Measurements from ENCODE around the gene PRKG1. TPM values are rescaled to one million over a fixed set of nuclear protein-coding genes. Genes with fewer than 3 reads are reported as not detected.
A peak's percentile ranks its signal among the peaks of the same experiment; 100 is the strongest.

PRKG1 gene
- total and polyA plus RNA-seq, 2 of the 8 experiments (the other 6 are each of a cell fraction or from before 2014, with no cell fraction given), result 4.2 to 15.2 TPM

DNA sequence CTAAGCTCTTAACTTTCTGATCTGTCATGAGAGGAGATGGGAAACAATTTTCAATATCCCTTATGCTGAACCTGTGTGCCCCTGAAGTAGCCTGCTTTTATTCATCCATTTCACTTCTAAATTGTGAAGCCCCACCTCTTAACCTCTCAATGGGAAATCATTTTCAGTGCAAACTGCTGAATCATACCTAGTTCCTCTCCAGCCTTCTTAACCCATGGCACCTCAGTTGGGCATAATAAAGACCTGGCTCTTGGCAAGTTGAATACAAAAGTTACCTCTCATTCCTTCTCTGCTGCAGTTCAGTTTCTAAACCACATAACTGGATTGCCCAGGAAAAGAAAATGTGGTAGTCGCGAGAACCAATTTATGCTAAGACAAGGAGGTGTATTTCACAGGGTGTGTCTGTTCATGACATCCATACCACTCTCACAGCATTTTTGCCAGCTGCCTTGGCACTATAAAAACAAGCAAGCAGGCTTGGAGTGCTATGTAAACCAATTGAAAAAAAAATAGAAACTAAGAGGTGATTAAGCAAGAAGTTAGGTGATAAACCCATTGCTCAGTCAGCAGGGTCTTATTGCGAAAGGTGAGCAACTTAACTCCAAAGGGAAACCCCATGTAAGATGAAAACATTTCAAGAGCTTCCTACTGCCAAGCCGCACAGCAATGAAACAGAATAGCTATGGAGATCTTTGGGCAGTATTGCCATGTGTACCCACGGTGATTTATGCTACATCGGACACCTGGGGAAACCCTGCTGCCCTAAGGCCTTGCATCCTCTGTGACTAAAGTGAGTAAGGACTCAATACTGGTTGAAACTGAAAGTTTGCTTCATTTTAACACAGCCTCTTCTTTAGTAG lies 1182.8 kb downstream of the PRKG1 start:
- H3K27me3 ChIP-seq (replicated peaks in 1 of 4; ENCODE audit: control insufficient read depth in 3 of 4, extremely low read depth in 1 of 4, insufficient read depth in 3 of 4, low read length in 3 of 4), result no peaks in the 10 kb centered on the region
- H2AFZ ChIP-seq (ENCODE audit: low read length), result no peak overlapping the region
- no peak overlapping the region for H4K91ac ChIP-seq (replicated peaks; ENCODE audit: insufficient read length, low read length)
- H4K20me1 ChIP-seq (replicated peaks in 1 of 2; ENCODE audit: control insufficient read depth in 1 of 2, insufficient read depth in 2 of 2, low read length in 2 of 2), result no peaks in the 10 kb centered on the region
- H3K27ac ChIP-seq (ENCODE audit: low read depth, low read length), result no peak overlapping the region
- no peaks in the 10 kb centered on the region for H3K79me1 ChIP-seq (ENCODE audit: low read depth, low read length)
- no peaks in the 10 kb centered on the region for H3K9me3 ChIP-seq (ENCODE audit: insufficient read depth in 2 of 2, low read depth in 1 of 2, low read length in 1 of 2)
- CTCF ChIA-PET (ENCODE audit: partially characterized antibody), result interaction anchor here (1.3 kb wide), 1 partner anchor 12 kb away, joined by 3 read pairs; no protein-coding TSS in a partner anchor
- no peak overlapping the region for H2BK20ac ChIP-seq (ENCODE audit: low read length)
- no peak overlapping the region for H3K4ac ChIP-seq (replicated peaks; ENCODE audit: insufficient read length, low read depth, low read length)
- no peak overlapping the region for H2BK120ac ChIP-seq (replicated peaks; ENCODE audit: low read depth, low read length)
- H3K79me2 ChIP-seq (ENCODE audit: control insufficient read depth in 1 of 2, insufficient read depth in 2 of 2, low read length in 2 of 2), result no peaks in the 10 kb centered on the region
- H3K18ac ChIP-seq (ENCODE audit: extremely low read depth, low read length), result no peak overlapping the region
- no peaks in the 10 kb centered on the region for H3K23me2 ChIP-seq (ENCODE audit: low read depth, low read length)
- H2BK5ac ChIP-seq (ENCODE audit: low read depth, low read length), result no peak overlapping the region
- H3K56ac ChIP-seq (replicated peaks; ENCODE audit: insufficient read length, low read depth, low read length), result no peak overlapping the region
- H3K4me3 ChIP-seq (ENCODE audit: extremely low read depth in 1 of 4, insufficient read depth in 2 of 4, low read depth in 3 of 4, low read length in 4 of 4), result no peak overlapping the region
- no peak for FAIRE-seq
- H3K4me1 ChIP-seq (replicated peaks in 1 of 4; ENCODE audit: control insufficient read depth in 3 of 4, insufficient read depth in 4 of 4, low read length in 3 of 4), result no peaks in the 10 kb centered on the region
- no peak overlapping the region for H3K9ac ChIP-seq (replicated peaks in 1 of 4; ENCODE audit: extremely low read depth in 1 of 4, low read depth in 3 of 4, low read length in 3 of 4)
- H2BK12ac ChIP-seq (ENCODE audit: low read depth, low read length), result no peak overlapping the region
- H3K36me3 ChIP-seq (ENCODE audit: control insufficient read depth in 2 of 4, insufficient read depth in 4 of 4, low read length in 3 of 4), result no peaks in the 10 kb centered on the region
- no peak overlapping the region for H2AK5ac ChIP-seq (ENCODE audit: low read depth, low read length)
- 90% methylated on average over 6 of the region's 6 CpGs; no CpG with 5 or more reads in 1 of the 2 experiments for WGBS, 2 experiments (ENCODE audit: extremely low coverage in 1 of 2, insufficient coverage in 1 of 2, insufficient read length in 1 of 2, insufficient replicate concordance in 2 of 2, low coverage in 1 of 2, low lambda C conversion rate in 2 of 2, missing lambda C conversion rate in 1 of 2)
- TF ChIP-seq MAFK (IDR thresholded peaks at IDR 0.05; ENCODE audit: low read depth, low read length) (0 out of 2 replicates have a peak, but pooled peaks have one; percentile 11), CBX5 (IDR thresholded peaks at IDR 0.05; ENCODE audit: low read depth, low read length) (no peak)
- TF ChIP-seq, protein P1, sequence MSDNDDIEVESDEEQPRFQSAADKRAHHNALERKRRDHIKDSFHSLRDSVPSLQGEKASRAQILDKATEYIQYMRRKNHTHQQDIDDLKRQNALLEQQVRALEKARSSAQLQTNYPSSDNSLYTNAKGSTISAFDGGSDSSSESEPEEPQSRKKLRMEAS (IDR thresholded peaks at IDR 0.05), result no peak
- H3K4me2 ChIP-seq (ENCODE audit: insufficient read depth in 1 of 2, low read depth in 2 of 2, low read length in 2 of 2), result no peak overlapping the region
- POLR2A ChIA-PET (ENCODE audit: partially characterized antibody), result interaction anchor here (0.6 kb wide), 1 partner anchor 1095 kb away, joined by 3 read pairs; no protein-coding TSS in a partner anchor
- no peak overlapping the region for H4K5ac ChIP-seq (ENCODE audit: insufficient read length, low read depth, low read length)
- no peak overlapping the region for H4K8ac ChIP-seq (ENCODE audit: extremely low read depth, insufficient read depth, low read length)
- no peak overlapping the region for H3K14ac ChIP-seq (ENCODE audit: insufficient read length)
- no peak overlapping the region for H2BK15ac ChIP-seq (ENCODE audit: low read length)
- no peak for DNase-seq (ENCODE audit: low read depth in 1 of 2, low spot score in 2 of 2)
- H3K23ac ChIP-seq (ENCODE audit: insufficient read length), result no peak overlapping the region

Measured in H1 (cell line).